DMS 273 (cell line): ENCODE data around the gene RBKS.
"Not testable (repeated sequence)": the region's sequence is repeated elsewhere in the genome, so short reads cannot be mapped to it uniquely, and the experiment has no call there.

ENCODE experiments used
- DNase-seq: peaks from one replicate; lab custom pipeline; 2025; ENCODE audit not compliant: unreplicated experiment; lab: John Stamatoyannopoulos, UW

The RBKS gene

GRCh38 chr2:27873091-27873490, 17.1 kb downstream of the RBKS start:
- no peak for DNase-seq

DNA sequence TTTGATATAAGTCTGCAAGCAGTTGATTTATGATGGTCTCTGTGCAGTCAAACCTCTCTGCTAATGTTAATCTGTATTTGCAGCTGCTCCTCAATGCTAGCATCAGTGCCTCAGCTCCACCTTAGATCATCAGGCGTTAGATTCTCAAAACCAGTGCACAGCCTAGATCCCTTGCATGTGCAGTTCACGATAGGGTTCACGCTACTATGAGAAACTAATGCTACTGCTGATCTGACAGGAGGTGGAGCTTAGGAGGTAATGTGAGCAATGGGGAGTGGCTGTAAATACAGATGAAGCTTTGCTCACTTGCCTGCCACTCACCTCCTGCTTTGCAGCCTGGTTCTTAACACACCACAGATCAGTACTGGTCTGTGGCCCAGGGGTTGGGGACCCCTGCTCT, 18.4 kb downstream of the RBKS start:
- DNase-seq = no peak

GRCh38 chr2:27870724-27871123, 19.5 kb downstream of the RBKS start:
- no peak for DNase-seq

DNA sequence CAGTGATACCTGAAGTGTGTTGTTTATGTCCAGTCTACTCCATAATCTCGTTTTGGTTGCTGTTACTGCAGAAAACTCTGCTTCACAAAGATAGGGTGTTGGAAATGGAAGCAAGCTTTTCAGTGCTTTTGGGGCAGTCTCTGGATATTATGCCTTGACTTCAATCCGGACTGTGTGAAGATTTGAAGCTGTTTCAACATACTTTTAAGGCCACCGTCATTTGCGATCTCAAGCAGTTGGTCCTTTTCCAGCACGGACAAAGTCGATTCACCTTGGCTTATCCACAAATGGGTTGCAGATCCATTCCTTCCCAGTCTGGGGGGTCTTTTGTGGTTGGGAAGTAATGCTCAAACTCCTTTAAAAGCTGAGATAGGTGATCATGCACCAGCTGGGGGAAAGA, 20.4 kb downstream of the RBKS start:
- DNase-seq = no peak

GRCh38 chr2:27866237-27866636, 23.9 kb downstream of the RBKS start:
- DNase-seq = no peak

- DNase-seq = not testable (repeated sequence)
Measured at GRCh38 chr2:27863955-27864354, 26.2 kb downstream of the RBKS start.

GRCh38 chr2:27863146-27863545, 27.0 kb downstream of the RBKS start:
- peak; percentile 17 for DNase-seq

DNA sequence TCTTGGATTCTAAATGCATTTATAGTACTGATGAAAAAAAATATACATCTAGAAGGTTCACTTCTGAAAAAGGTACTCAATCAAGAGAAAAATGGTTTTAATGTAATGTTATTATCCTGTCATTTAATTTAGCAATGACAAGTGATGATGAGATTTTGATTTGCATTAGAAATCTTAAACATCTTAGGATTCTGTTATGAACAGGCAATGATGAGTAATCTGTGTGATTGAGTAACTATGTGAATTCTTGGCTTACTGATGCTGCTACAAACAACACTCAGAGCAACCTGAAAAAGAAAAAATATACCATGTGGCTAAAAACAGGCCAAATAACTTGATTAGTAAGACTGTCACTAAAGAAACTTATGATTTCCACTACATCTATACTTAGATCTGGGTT, 30.1 kb downstream of the RBKS start:
- no peak for DNase-seq

- no peak for DNase-seq
Measured at GRCh38 chr2:27857417-27858172, 32.6 kb downstream of the RBKS start.

DNA sequence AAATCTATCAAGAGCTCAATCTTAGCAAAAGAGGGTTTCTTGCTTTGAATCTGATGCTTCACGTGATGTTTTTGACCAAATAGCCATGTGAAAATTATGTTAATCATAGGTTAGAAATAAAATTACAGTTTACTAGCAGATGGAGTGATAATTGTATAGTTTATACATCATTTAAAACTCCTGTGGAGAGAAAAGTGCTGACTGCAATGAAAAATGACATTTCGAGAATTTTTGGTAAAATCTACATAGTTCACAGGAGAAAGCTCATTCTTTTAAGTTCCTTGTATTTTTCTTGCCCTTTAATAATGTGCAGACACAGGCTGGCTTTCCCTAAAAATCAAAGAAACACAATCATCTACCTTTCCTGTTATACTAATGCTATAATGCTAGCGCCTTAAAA, 33.2 kb downstream of the RBKS start:
- DNase-seq = no peak

DNA sequence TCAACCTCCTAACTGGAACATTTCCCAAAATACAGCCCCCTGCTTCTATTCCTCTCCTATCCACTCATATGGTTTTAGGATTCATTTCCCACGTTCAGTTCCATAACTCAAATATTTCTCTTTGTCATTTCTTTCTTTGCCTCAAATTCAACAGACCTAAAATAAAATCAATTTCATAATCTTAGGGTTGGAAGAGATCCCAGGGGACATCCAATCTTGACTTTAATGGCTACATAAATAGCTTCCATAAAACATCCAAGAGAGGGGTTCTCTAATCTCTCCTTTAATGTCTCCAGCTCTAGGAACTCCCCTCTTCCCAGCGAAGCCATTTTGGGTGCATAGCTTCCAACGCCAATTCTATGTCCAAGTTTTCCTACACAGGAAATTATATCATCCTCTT, 33.8 kb downstream of the RBKS start:
- peak; percentile 47 for DNase-seq

DNA sequence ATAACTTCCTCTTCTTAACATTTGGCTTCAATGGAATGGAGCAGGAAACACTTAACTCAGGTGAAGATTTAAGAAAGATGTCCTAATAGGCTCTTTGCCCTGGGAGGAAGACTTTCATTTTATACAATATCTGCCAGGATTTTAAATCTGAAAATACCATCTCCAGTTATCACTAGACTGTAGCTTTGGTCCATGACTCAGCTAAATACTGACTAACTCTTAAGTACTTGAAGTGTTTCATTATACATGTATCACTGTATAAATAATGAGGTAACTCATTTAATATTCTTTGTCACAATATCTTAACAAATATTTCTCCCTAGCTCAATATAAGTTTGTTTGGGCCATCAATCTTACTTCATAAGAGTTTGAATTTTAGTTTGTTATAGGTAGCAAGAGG, 34.7 kb downstream of the RBKS start:
- DNase-seq = peak; percentile 25

- DNase-seq = peak; percentile 21
Measured at GRCh38 chr2:27854229-27854862, 35.8 kb downstream of the RBKS start.

GRCh38 chr2:27852691-27853090, 37.5 kb downstream of the RBKS start:
- peak; percentile 13 for DNase-seq

DNA sequence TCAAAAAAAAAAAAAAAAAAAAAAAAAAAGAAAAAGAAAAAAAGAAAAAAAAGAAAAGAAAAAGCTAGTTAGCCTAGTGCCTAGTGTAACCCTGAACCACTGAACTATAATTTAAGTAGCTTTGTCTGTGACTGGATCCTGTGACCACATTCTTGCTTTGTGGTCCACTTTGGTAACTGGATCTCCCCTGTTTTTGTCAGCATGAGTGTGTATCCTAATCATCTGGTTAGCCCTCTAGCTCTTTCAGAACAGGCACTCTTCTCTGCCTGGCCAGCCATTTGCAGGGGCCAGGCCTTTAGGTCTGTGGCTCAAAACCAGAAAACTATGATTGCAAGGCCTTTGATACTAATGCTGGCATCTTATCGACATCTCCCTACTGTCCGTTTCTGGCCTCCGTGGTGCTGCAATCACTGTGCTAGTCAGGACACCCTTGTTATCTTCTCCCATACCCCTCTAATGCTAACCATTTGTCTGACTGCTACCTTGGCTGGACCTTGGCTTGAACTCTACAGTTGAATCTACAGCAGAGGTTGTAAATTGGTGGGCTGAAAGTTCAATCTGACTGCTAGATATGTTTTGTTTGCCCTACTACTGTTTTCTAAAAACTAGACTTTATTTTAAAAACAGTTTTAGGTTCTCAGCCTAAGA, 40.5 kb downstream of the RBKS start:
- DNase-seq = no peak

DNA sequence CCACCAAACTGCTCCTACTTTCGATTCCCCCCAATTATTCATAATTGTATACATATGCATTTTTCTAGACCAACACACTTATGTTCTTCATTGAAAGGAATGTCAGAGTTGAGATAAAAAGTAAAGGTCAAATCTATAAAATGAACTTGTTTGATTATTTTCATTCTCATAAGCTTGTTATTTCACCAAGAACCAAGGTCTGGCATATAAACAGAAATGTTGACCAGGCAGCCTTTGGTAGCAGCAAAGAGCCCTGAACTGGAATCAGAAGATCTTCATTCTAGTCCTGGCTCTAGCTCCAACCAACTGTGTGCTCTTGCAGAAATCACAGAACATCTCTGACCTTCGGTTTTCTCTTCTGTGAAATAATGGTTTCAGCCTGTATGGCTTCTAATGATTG, 42.9 kb downstream of the RBKS start:
- no peak for DNase-seq

- peak; percentile 81 for DNase-seq
Measured at GRCh38 chr2:27844821-27845255, 45.3 kb downstream of the RBKS start.

- no peak for DNase-seq
Measured at GRCh38 chr2:27843992-27844391, 46.2 kb downstream of the RBKS start.

GRCh38 chr2:27842894-27843293, 47.3 kb downstream of the RBKS start:
- no peak for DNase-seq

- DNase-seq = no peak
Measured at GRCh38 chr2:27839022-27839618, 51.1 kb downstream of the RBKS start.

- DNase-seq = no peak
Measured at GRCh38 chr2:27838502-27838901, 51.7 kb downstream of the RBKS start.

DNA sequence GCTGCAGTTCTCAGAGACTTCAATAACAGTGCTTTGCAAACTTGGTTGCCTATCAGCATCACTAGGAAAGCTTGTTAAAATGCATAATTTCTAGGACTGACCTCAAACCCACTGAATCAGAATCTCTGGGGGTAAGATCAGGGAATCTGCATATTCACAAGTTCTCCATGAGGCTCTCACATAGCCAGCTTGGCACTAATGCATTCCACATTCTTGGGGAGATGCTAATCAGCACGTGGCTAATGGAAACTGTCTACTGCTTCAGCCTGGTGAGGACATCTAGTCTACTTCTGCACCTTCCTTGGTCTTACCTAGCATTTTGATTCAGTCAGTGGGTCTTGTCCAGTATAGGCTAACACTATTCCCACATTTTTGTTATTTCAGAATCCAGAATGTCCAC, 56.3 kb downstream of the RBKS start:
- peak; percentile 19 for DNase-seq
